GM23338 (cell line): Measurements from ENCODE around the gene WSCD2. TPM values are rescaled to one million over a fixed set of nuclear protein-coding genes. Genes with fewer than 3 reads are reported as not detected.

Source experiments
- ATAC-seq: fragments of 200-7000 bp; cut with Tn5 transposase; 3 replicates; pipeline ENCODE4 v1.9.1; 2020
- DNase-seq: peaks from one replicate; pipeline ENCODE4 v3.0.0-alpha.2; 2015; ENCODE audit warnings: low spot score
- H2AFZ ChIP-seq: fragments of 200-600 bp; sonication (generic); 2 replicates; pipeline ENCODE4 v1.8.0; 2016; ENCODE audit warnings: antibody characterized with exemption, mild to moderate bottlenecking, moderate library complexity
- H3F3A ChIP-seq: fragments of 200-600 bp; sonication (generic); replicated peaks from 2 replicates; pipeline ENCODE4 v1.8.0; 2017; ENCODE audit warnings: antibody characterized with exemption, mixed run types, low read depth
- H3K27ac ChIP-seq: fragments of 200-600 bp; sonication (generic); 2 replicates; pipeline ENCODE4 v1.6.1; 2016; ENCODE audit warnings: low read depth
- H3K27me3 ChIP-seq: fragments of 200-600 bp; sonication (generic); 2 replicates; pipeline ENCODE4 v1.8.0; 2016; ENCODE audit warnings: mild to moderate bottlenecking, mixed run types, moderate library complexity; ENCODE audit not compliant: insufficient read depth
- H3K36me3 ChIP-seq: fragments of 200-600 bp; sonication (generic); 2 replicates; pipeline ENCODE4 v1.8.0; 2016; ENCODE audit warnings: mild to moderate bottlenecking; ENCODE audit not compliant: insufficient read depth
- H3K4me1 ChIP-seq: fragments of 200-600 bp; sonication (generic); 2 replicates; pipeline ENCODE4 v1.8.0; 2016; ENCODE audit warnings: mild to moderate bottlenecking, moderate library complexity; ENCODE audit not compliant: insufficient read depth
- H3K4me2 ChIP-seq: fragments of 200-600 bp; sonication (generic); 2 replicates; pipeline ENCODE4 v1.7.1; 2017; ENCODE audit warnings: mixed run types
- H3K4me3 ChIP-seq: fragments of 200-600 bp; sonication (generic); 2 replicates; pipeline ENCODE4 v1.6.1; 2016; ENCODE audit warnings: mixed run types
- H3K79me2 ChIP-seq: fragments of 200-600 bp; sonication (generic); replicated peaks from 2 replicates; pipeline ENCODE4 v1.8.0; 2017; ENCODE audit warnings: mild to moderate bottlenecking; ENCODE audit not compliant: insufficient read depth
- H3K9me2 ChIP-seq: fragments of 200-600 bp; sonication (generic); 2 replicates; pipeline ENCODE4 v1.8.0; 2017; ENCODE audit not compliant: insufficient read depth
- H4K20me1 ChIP-seq: fragments of 200-600 bp; sonication (generic); replicated peaks from 2 replicates; pipeline ENCODE4 v1.8.0; 2017; ENCODE audit warnings: mild to moderate bottlenecking; ENCODE audit not compliant: insufficient read depth
- H3K27ac Mint-ChIP-seq: 2 replicates; pipeline ENCODE4 v1.8.0; 2020; ENCODE audit warnings: inconsistent platforms, mild to moderate bottlenecking, moderate library complexity, mixed read lengths
- H3K27me3 Mint-ChIP-seq: 3 replicates; pipeline ENCODE4 v1.8.0; 2022; ENCODE audit warnings: low read depth, mild to moderate bottlenecking, moderate library complexity, mixed read lengths, inconsistent platforms; ENCODE audit not compliant: insufficient read depth, poor library complexity
- H3K36me3 Mint-ChIP-seq: 3 replicates; pipeline ENCODE4 v1.8.0; 2021; ENCODE audit warnings: low read depth, mild to moderate bottlenecking, inconsistent platforms, moderate library complexity, mixed read lengths
- H3K4me1 Mint-ChIP-seq: 3 replicates; pipeline ENCODE4 v1.8.0; 2020; ENCODE audit warnings: mild to moderate bottlenecking, inconsistent platforms, mixed read lengths
- H3K4me3 Mint-ChIP-seq: 3 replicates; pipeline ENCODE4 v1.8.0; 2021; ENCODE audit warnings: moderate library complexity, mild to moderate bottlenecking, inconsistent platforms, mixed read lengths
- H3K9me3 Mint-ChIP-seq: 3 replicates; pipeline ENCODE4 v1.8.0; 2020; ENCODE audit warnings: moderate library complexity, mild to moderate bottlenecking, inconsistent platforms, mixed read lengths
- CREB1 ChIP-seq: fragments of 250-450 bp; sonication (Bioruptor Pico); IDR thresholded peaks from 2 replicates; pipeline ENCODE4 v1.5.0; 2020; ENCODE audit warnings: low read depth, mild to moderate bottlenecking, moderate library complexity
- CTCF ChIP-seq, 2 experiments: fragments of 200-600 bp in 1 of 2; sonication (generic) in 1 of 2; conservative IDR thresholded peaks; 2 replicates each; pipeline versions ENCODE4 v1.5.1 to v1.6.1; 2016 to 2017; ENCODE audit warnings: antibody characterized with exemption in 2 of 2, low read depth in 2 of 2, mild to moderate bottlenecking in 2 of 2, moderate library complexity in 1 of 2
- ETS1 ChIP-seq: IDR thresholded peaks from 2 replicates; pipeline ENCODE4 v1.6.1; 2016; ENCODE audit warnings: antibody characterized with exemption
- EZH2 ChIP-seq: fragments of 200-600 bp; sonication (generic); IDR thresholded peaks from one replicate; pipeline ENCODE4 v1.8.0; 2017; ENCODE audit warnings: antibody characterized with exemption, mild to moderate bottlenecking, low read depth; ENCODE audit not compliant: unreplicated experiment
- EZH2phosphoT487 ChIP-seq: fragments of 200-600 bp; sonication (generic); IDR thresholded peaks from one replicate; pipeline ENCODE4 v1.8.1; 2018; ENCODE audit warnings: antibody characterized with exemption; ENCODE audit not compliant: unreplicated experiment
- JUNB ChIP-seq: IDR thresholded peaks from one replicate; pipeline ENCODE4 v1.6.1; 2016; ENCODE audit warnings: antibody characterized with exemption; ENCODE audit not compliant: unreplicated experiment
- NANOG ChIP-seq: IDR thresholded peaks from 2 replicates; pipeline ENCODE4 v1.6.1; 2016; ENCODE audit warnings: antibody characterized with exemption, borderline replicate concordance
- POLR2AphosphoS5 ChIP-seq: IDR thresholded peaks from 2 replicates; pipeline ENCODE4 v1.6.1; 2016; ENCODE audit warnings: antibody characterized with exemption, low read depth
- REST ChIP-seq: IDR thresholded peaks from one replicate; pipeline ENCODE4 v1.6.1; 2018; ENCODE audit warnings: antibody characterized with exemption; ENCODE audit not compliant: unreplicated experiment
- ZNF114 ChIP-seq: fragments of 250-450 bp; sonication (Bioruptor Pico); IDR thresholded peaks from 2 replicates; pipeline ENCODE4 v1.5.0; 2020; ENCODE audit warnings: mild to moderate bottlenecking, moderate library complexity
- ZNF331 ChIP-seq: fragments of 250-450 bp; sonication (Bioruptor Pico); IDR thresholded peaks from 2 replicates; pipeline ENCODE4 v1.5.0; 2020; ENCODE audit warnings: low read depth, mild to moderate bottlenecking, moderate library complexity
- polyA plus RNA-seq: library from polyadenylated mRNA; unstranded; fragments of >200 nt; fragmentation: Nextera tagmentation; extraction: Ambion mirVana; gene quantifications from 2 replicates; pipeline ENCODE4 v1.2.1, GENCODE V29; 2016
- total RNA-seq: library from RNA; depleted of rRNA; stranded (reverse); fragments of >200 nt; shearing (Covaris generic); gene quantifications from 2 replicates; pipeline ENCODE4 v1.2.3, GENCODE V29; 2014

Gene WSCD2
- total and polyA plus RNA-seq, 2 experiments from 2014 or later = 0.66 to 3.1 TPM

GRCh38 chr12:108109504-108109903, 19.6 kb upstream of the WSCD2 start:
- Mint-ChIP-seq H3K27ac (no peak overlapping the region), H3K27me3 (peaks cover 2% of the 10 kb centered on the region), H3K4me1 (peaks cover 23% of the 10 kb centered on the region), H3K4me3 (no peak overlapping the region), H3K36me3 (no peaks in the 10 kb centered on the region), H3K9me3 (no peaks in the 10 kb centered on the region)
- TF ChIP-seq CTCF (conservative IDR thresholded peaks at IDR 0.05; ENCODE audit: low read depth in 2 of 2) (no peak), JUNB (no peak), ZNF114 (CRISPR knock-in tag) (no peak), POLR2AphosphoS5 (no peak), EZH2phosphoT487 (no peak), ZNF331 (no peak), CREB1 (CRISPR knock-in tag) (no peak), ETS1 (no peak), EZH2 (no peak), NANOG (no peak), REST (no peak)
- H3K79me2 ChIP-seq = no peaks in the 10 kb centered on the region
- no peaks in the 10 kb centered on the region for H3K27me3 ChIP-seq
- H3K4me2 ChIP-seq = no peak overlapping the region
- no peaks in the 10 kb centered on the region; the same call in 1 of the 2 replicates for H3F3A ChIP-seq
- ATAC-seq (no peak), DNase-seq (no peak)
- no peaks in the 10 kb centered on the region for H4K20me1 ChIP-seq
- H3K4me1 ChIP-seq = peaks cover 16% of the 10 kb centered on the region
- H3K4me3 ChIP-seq = no peak overlapping the region
- H3K9me2 ChIP-seq = no peaks in the 10 kb centered on the region
- no peak overlapping the region for H2AFZ ChIP-seq
- H3K36me3 ChIP-seq = no peaks in the 10 kb centered on the region
- no peak overlapping the region for H3K27ac ChIP-seq
